ENCODE data around the gene NPIPB9.
"Not testable (repeated sequence)": the region's sequence is repeated elsewhere in the genome, so short reads cannot be mapped to it uniquely, and the experiment has no call there.

The NPIPB9 gene

GRCh38 chr16:28751487-28751886, at the start of gene NPIPB9:
NPIPB9 (plus strand) TSS chr16:28751787.
- DNase-seq = not testable (repeated sequence)

- not testable (repeated sequence) for DNase-seq
Measured at GRCh38 chr16:28704246-28704645, 47.3 kb upstream of the NPIPB9 start.

GRCh38 chr16:28711220-28712083, 40.1 kb upstream of the NPIPB9 start, which contains the start of gene EIF3C:
EIF3C (plus strand) TSS chr16:28711464; CDS start chr16:28711687, 223 bp downstream.
- not testable (repeated sequence) for DNase-seq

- not testable (repeated sequence) for DNase-seq
Measured at GRCh38 chr16:28722852-28723650, 28.5 kb upstream of the NPIPB9 start.

- not testable (repeated sequence) for DNase-seq
Measured at GRCh38 chr16:28731253-28731652, 20.3 kb upstream of the NPIPB9 start.

GRCh38 chr16:28732455-28733124, 19.0 kb upstream of the NPIPB9 start:
- not testable (repeated sequence) for DNase-seq

- DNase-seq = not testable (repeated sequence)
Measured at GRCh38 chr16:28739787-28740186, 11.8 kb upstream of the NPIPB9 start.

GRCh38 chr16:28740631-28741030, 11.0 kb upstream of the NPIPB9 start:
- not testable (repeated sequence) for DNase-seq

- DNase-seq = not testable (repeated sequence)
Measured at GRCh38 chr16:28741295-28741694, 10.3 kb upstream of the NPIPB9 start.

- DNase-seq = not testable (repeated sequence)
Measured at GRCh38 chr16:28746618-28747350, 4.8 kb upstream of the NPIPB9 start.

- not testable (repeated sequence) for DNase-seq
Measured at GRCh38 chr16:28749997-28750465, 1.6 kb upstream of the NPIPB9 start.

- not testable (repeated sequence) for DNase-seq
Measured at GRCh38 chr16:28750469-28751067, 1.0 kb upstream of the NPIPB9 start.

- not testable (repeated sequence) for DNase-seq
Measured at GRCh38 chr16:28781697-28782096, 30.1 kb downstream of the NPIPB9 start.

GRCh38 chr16:28782357-28782756, 30.8 kb downstream of the NPIPB9 start:
- not testable (repeated sequence) for DNase-seq

GRCh38 chr16:28802235-28803019, 50.8 kb downstream of the NPIPB9 start:
- peak; percentile 26 for DNase-seq

- not testable (repeated sequence) for DNase-seq
Measured at GRCh38 chr16:28807445-28808120, 56.0 kb downstream of the NPIPB9 start.

GRCh38 chr16:28820016-28820415, 68.4 kb downstream of the NPIPB9 start:
- DNase-seq = no peak

- DNase-seq = not testable (repeated sequence)
Measured at GRCh38 chr16:28820546-28820945, 69.0 kb downstream of the NPIPB9 start.

- no peak for DNase-seq
Measured at GRCh38 chr16:28821874-28822519, 70.4 kb downstream of the NPIPB9 start.

Measured in NCI-H524 treated with DMSO at 0.1 percent for 48 hours (cell line).